T-cell (primary cell): ENCODE results near the gene SCGB3A1. TPM values are rescaled to one million over a fixed set of nuclear protein-coding genes. Genes with fewer than 3 reads are reported as not detected.

Source experiments
- total RNA-seq, 35 experiments: library from RNA in 6 of 35; stranded (reverse) in 6 of 35; fragments of 120-200 nt in 1 of 35; gene quantifications; one replicate each; pipeline versions ENCODE4 v1.2.1 to v1.2.4 and lab custom pipeline; 2013 to 2026

Gene SCGB3A1
- total RNA-seq, 5 donors from 2014 or later (not counting 1 experiment from before 2014, with no cell fraction given): 0.92 to 0.99 TPM; not detected in 3

Other genes with a start within 250 kb of the SCGB3A1 start
- 1 to 10 TPM; 1.6 to 3.6 (median 2.0) TPM for gene GFPT2, start 238.2 kb downstream of the SCGB3A1 start, total RNA-seq
- 10 to 100 TPM; 25.1 to 29.9 (median 25.6) TPM for gene CNOT6, start 97.1 kb downstream of the SCGB3A1 start, total RNA-seq
- 10 to 100 TPM in 1 of 5 donors, 1 to 10 TPM in 4; 5.0 to 11.6 (median 8.6) TPM for gene FLT4, start 58.1 kb upstream of the SCGB3A1 start, total RNA-seq
- not detected for gene OR2Y1, start 148.6 kb upstream of the SCGB3A1 start, total RNA-seq
- 100 to 1,000 TPM in 3 of 5 donors, 10 to 100 TPM in 2; 83.1 to 198 (median 145) TPM for gene MGAT1, start 211.3 kb upstream of the SCGB3A1 start, total RNA-seq